ENCODE results near the gene LARGE1.

Gene LARGE1

DNA sequence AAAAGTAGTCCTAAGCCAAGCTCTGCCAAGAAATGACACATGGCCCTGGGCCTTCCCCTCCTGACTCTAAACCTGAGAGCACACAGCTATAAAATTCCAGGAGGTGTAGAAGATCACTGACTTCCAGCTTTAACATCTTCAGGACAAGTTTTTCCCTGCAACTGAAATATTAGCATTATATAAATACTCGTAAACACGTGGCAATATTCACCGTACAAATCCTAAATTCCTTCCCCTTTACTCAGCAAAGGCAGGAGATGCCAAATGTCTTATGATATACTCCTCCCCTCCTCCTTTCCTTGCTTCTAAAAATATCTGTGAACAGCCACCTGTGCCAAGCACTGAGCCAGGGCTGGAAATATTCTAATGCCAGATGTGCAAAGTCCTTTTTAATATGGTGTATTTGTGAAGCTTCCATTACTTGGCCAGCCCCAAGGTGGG, 194.0 kb downstream of the LARGE1 start:
- DNase-seq (ENCODE audit: low read depth in 2 of 2): no peak

DNA sequence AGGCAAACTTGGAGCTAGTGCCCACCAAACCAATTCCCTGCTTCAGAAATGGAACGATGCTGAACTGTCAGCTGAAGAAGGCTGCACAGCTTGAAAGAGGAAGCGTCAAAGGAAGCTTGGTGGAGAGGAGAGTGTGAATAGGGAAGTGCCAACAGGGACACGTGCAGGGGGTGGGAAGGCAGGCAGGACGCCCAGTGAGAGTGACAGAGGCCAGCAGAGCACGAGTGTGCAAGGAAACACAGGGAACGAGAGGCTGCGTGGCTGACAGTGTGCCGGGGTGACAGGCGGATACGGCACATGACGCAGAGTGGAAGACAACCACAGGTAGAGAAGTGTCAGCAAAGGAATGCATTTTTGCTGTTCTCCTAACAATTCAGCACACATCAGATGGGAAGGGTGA, 196.4 kb downstream of the LARGE1 start:
- no peak for DNase-seq (ENCODE audit: low read depth in 2 of 2)

DNA sequence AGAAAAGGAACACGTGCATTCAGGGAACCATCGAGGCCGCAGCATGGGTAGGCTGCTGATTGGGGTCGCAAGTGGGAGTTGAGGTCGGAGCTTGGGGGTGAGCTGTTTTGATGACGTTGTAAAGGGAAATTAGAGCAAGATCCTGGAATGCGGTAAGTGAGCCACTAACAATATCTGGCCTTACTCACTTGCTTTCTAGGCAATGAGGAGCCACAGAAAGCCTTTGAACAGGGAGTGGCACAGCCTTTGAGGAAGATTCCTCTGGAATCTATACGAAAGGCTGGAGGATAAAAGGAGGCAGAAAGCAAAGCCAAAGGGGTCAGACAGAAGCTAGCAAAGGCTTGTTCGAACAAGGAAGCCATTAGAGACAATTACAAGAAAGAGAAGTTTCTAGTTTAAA, 197.5 kb downstream of the LARGE1 start:
- DNase-seq (ENCODE audit: low read depth in 2 of 2): no peak

DNA sequence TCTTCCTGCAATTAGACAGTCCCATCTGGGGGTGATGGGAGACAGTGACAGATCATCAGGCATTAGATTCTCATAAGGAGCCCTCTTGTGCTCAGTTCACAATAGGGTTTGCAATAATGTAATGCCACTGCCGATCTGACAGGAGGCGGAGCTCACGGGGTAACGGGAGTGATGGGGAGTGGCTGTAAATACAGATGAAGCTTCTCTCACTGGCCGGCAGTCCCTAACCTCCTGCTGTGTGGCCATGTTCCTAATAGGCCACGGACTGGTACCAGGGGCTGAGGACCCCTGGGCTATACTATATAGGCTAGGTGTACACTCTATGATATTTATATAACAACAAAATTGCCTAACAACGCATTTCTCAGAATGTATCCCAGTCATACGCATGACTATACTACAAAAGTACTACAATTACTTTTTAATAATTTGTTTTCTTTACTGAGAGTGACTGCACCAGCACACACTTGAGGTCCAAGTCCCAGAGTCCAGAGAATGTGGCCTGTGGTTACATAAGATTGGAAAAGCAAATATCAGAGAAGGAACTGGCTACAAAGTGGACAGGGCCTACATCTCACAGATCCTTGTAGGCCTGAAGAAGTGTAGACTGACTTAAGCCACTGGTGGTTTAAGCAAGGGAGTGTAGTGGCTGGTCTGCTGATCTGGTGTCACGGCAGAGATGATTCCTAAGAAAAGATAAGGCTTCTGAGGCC, 200.0 kb downstream of the LARGE1 start:
- DNase-seq (ENCODE audit: low read depth in 2 of 2): no peak

DNA sequence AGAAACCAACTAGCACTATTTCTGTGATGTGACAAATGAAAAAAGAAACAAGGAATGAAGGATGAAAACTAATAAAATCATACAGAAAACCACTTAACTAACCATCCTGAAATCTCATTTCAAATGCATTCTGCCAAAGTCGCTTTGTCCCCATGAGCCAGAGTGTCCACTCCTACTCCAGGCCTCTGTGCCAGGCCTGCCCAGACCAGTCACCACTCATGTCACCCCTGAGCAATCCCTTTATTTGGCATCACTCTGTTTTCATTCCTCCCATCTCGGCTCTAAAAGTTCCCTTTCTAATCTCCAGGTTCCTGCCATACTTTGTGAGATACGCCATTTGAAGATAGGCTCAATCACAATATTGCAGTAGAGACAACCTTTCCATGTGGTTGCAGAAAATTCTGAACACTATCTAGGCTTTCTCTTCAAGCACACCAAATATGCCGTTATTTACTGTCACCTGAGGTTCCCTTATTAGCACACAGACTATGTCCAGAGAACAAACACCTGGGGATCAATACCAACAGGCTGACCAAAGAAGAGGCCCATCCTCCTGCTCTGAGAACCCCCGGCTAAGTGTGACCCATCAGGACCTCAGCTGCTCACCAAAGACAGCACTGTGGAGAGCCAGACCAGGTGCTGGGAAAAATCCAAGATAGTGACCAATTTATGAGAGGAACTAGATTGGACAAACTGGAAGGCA, 202.4 kb downstream of the LARGE1 start:
- DNase-seq (ENCODE audit: low read depth in 2 of 2): no peak

DNA sequence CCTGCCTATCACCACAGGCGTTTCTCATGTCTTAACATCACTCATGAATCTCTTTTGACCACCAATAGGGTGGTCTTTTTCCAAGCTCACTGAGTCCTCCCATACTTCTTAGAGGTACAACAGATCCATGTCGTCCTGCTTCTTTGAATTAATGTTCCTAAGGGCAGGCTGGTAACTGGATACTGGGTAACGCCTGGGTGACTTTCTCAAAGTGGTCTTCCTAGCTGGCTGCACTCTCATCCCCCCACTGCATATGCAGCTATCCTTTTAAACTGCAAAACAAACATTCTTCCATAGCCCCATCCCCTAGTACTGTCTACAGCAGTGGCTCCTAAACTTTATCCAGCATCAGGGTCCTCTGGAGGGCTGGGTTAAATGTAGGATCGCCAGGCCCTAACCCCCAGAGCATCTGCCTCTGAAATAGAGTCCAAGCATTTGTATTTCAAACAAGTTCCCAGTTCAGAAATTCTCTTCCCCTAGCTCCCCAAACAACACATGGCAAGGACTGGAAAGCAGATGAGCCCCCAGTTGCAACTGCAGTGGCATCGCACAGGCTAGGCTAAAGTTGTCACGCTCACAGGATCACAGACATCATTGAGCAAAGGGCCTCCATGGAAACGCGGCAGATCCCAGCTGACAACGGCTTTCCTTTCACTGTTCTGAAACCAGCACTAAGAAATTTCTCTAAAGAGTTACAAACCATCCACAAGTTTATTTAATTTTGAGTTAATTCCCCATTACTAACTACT, 204.9 kb downstream of the LARGE1 start:
- DNase-seq (ENCODE audit: low read depth in 2 of 2): no peak

DNA sequence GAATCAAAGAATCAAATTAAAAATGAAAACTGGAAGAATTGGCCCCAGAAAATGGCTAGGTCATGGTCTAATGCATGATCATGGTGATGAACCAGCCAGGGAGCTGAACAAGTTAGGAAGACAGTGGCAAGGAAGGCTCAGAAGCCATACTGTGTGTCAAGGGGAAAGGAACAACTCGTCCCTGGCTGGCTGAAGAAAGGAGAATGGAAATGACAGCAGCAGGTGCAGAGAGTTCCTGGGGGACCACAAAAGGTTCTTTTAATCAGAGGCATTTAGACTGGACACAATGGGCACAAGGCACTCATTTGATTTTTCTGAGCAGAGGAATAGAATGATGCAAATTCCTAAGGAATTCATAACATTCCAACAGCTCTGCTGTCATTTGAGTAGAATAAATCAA, 209.9 kb downstream of the LARGE1 start:
- no peak for DNase-seq (ENCODE audit: low read depth in 2 of 2)

DNA sequence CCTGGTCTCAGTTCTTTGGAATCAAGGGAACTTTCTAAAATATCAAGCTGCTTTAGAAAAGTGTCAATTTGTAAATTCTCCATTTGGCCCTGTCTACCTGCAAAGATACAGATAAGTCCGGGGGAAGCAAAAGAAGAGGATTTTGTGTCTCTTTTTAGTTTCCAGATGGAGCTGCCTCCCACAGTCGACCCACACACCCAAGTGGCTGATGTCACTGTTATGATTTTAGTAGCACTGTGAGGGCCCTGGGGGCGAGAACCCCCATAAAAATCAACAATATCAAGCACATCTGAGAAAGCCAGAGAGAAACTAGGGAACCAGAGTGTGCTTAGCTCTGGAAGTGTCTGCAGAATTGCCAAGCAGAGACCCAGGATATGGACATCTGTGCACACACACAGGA, 212.7 kb downstream of the LARGE1 start:
- no peak for DNase-seq (ENCODE audit: low read depth in 2 of 2)

DNA sequence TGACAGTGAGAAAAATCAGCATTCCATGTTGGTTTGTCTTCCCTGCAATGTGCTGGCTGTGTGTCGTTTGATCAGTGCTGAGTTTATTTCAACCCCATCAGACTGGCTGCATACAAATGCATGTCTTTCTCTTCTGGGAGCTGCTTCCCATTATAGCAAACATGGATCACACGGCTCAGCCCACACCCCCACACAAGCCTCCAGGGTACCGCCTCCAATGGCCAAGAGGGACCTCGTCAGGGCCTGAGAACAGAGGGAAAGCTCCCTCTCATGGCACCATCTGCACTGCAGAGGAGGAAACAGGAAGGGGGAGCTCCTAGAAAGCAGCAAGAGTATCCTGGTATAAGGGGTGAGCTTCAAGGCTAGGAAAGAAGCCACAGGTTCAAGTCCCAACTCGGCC, 214.2 kb downstream of the LARGE1 start:
- DNase-seq (ENCODE audit: low read depth in 2 of 2): no peak

DNA sequence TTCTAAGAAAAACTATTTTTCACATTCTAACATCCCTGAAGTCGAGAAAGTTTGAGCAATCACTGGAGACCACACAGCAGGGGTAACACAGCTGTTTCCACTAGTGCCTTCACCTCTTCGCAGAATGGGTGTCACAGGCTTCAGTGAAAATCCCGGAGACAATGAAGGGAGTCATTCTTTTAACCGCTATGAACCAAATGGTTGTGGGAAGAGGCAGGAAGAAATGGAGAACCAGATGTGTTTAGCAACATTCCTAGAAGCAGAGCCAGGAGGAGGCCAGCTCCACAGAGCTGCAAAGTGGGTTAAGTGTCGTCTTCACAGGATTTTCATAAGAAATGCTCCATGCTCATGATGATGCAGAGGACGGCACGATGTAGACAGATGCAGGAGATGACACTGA, 221.1 kb downstream of the LARGE1 start:
- DNase-seq (ENCODE audit: low read depth in 2 of 2): no peak

DNA sequence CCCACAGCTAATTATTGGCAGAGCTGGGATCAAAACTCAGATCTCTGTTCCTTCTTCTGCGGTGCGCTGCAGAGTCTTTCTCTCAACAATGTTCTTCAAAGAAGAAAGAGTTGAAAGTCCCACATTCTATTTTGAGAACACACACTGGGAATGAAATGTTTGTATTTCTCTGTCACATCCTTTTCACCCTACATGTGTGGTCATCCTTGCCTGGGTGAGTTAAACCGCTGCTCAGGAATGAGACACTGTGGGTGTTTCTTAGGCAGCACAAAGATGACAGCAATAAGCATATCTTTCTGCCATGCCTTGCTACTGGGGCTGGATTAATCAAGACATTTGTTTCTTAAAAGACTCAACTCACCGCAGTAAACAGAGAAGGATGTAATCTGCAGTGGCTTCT, 222.6 kb downstream of the LARGE1 start:
- DNase-seq (ENCODE audit: low read depth in 2 of 2): no peak

DNA sequence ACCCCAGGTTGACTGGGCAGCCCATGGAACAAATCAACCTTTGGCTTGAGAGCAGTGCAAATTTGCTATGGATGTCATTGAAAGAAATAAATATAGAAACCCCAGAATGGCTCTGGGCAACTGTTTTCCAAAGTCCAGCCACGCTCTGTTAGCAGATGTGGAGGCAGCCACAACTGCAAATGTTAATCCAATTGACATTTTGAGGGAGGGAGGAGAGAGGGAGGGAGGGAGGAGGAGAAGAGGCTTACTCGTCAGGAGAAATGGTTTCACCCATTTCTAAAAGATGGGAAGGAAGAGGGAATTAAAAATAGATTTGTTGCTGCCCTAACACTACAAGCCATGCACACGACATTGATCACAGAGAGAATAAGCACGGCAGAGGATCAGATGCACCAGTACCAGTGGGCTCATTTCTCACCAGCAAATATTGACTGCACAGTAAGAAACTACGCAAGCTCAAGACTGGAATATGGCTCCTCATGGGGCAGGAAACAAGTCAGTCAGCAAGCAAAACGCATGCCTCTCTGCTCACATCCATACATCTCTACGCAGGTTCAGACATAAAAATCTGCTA, 229.1 kb downstream of the LARGE1 start:
- DNase-seq (ENCODE audit: low read depth in 2 of 2): no peak

DNA sequence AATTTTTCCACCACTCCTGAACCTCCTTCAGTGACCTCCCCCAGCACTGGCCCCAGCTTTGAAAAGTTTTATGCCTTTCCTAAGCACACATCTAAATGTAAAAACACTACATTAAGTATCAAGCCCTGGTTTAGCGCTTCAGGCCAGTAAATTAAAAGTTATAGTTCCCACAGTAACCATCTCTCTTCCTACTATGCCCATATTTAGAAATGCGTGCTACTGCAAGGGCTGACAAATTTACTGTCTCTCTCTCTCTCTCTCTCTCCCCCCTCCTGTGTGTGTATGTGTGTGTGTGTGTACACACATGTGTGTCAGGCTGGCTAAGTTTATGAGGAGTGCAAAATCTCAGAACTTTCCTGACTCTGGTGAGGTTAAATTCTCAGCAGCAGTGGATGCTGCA, 231.4 kb downstream of the LARGE1 start:
- no peak for DNase-seq (ENCODE audit: low read depth in 2 of 2)

DNA sequence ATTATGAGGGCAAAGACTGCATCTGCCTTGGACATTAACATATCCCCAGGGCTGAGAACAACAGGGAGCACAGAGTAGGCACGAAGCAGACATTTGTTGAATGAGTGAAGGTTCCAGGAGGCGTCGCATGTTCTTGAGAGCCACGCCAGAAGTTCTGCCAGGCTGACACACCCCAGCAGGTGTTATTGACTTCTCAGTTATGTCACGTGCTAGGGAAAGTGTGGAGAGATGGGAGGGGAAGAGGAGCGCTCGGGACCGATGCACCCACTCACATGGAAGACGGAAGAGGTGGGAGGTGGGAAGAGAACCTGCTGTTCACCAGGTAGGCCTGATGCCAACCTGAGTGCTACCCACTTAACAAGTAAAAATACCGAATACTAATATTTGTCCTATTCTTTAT, 232.8 kb downstream of the LARGE1 start:
- DNase-seq (ENCODE audit: low read depth in 2 of 2): no peak

DNA sequence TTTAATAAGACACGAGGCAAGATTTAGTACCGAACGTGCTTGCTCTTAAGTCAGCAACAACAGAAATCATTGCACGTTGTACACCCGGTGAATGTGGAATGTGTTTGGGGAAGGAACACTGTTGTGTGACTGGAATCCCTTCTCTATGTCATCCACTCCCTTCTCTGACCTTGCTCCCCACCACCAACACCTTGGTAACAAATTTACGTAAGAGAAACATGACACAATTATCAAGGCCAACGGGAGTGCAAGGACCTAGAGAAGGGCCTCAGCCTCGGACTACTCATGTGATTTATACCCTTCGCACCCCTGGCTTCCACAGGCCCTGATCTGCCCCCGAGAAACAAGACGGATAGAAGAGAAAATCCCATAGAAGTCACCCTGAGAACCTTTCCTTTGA, 236.2 kb downstream of the LARGE1 start:
- no peak for DNase-seq (ENCODE audit: low read depth in 2 of 2)

DNA sequence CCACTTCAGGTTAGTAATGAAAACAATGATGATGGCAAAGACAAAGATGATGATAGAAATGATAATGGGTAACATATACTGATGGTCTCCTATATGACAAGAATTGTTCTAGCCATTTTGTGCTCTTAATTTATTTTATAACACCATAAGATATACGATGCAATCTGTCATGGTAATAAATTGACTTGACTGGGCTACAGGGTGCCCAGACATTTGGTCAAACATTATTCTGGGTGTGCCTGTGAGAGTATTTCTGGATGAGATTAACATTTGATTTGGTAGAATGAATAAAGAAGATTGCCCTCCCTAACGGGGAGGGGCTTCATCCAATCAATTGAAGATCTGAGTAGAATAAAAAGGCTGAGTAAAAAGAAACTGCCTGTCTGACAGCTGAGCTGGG, 237.3 kb downstream of the LARGE1 start:
- no peak for DNase-seq (ENCODE audit: low read depth in 2 of 2)

DNA sequence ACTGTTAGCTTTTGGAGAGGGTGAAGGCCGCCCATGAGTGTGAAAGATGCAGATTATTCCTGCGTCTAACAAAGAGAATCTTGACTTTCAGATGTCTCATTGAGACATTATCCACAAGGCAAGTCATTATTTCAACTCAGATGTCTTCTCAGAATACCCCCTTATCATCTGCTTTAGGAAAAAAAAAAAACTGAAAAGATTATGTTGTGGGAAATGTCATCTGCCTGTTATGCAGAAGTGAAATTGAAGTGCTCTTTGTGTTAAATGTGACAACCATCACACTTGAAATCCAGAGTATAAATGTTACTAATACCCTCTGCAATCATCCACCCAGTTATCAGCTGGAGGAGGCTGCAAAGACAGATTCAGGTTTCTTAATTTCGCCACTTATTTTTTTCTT, 239.6 kb downstream of the LARGE1 start:
- DNase-seq (ENCODE audit: low read depth in 2 of 2): no peak

DNA sequence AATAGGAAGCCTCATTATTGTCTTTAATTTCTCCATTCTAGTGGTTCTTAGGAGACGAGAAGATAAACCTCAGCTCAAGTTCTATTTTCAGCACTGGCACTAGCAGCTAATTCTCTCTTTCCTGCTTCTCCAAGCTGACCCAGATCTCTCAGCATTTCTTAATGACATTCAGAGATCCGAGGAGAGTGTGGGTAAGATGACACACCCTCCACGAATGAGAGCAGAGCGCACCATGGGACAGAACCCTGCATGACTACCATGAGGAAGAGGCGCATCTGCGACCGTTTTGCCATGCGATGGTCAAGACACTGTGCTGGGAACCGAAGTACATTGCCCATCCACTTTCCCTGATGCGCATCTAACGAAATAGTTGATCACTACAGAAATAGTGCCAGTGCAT, 241.8 kb downstream of the LARGE1 start:
- DNase-seq (ENCODE audit: low read depth in 2 of 2): no peak

DNA sequence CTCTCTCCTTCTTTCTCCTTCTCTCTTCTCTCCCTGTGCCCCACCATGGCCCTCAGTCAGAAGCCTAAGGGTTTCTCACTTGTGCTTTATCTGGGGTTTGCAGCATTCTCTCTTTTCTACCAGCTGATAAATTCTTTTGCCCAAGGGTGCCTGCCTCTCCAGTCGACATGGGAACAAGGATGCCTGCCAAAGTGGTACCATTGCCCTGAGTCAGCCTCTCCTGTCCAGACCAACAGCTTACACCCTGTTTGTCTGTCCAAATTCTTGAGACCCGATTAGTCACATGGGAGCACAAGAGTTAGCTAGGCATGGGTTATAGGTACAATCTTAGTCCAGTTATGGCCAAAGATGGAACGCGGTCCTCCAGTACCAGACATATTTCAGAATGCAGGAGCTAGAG, 242.7 kb downstream of the LARGE1 start:
- DNase-seq (ENCODE audit: low read depth in 2 of 2): no peak

DNA sequence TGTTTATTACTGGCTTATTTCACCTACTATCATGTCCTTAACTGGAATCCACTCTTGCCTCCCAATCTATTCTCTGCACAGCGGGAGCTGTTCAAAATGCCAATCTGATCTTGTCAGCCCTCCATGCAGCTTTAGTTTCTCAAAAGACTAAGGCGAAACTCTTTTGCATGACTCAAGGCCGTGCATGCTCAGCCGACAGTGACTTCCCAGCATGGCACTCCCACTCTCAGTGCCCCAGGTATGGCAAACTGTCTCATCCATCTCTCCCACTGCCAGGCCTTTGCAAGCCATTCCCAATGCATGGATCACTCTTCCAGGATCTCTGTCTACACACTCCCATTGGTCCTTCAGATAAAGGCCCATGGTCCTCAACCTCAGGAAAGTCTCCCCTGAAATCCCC, 245.9 kb downstream of the LARGE1 start:
- no peak for DNase-seq (ENCODE audit: low read depth in 2 of 2)

DNA sequence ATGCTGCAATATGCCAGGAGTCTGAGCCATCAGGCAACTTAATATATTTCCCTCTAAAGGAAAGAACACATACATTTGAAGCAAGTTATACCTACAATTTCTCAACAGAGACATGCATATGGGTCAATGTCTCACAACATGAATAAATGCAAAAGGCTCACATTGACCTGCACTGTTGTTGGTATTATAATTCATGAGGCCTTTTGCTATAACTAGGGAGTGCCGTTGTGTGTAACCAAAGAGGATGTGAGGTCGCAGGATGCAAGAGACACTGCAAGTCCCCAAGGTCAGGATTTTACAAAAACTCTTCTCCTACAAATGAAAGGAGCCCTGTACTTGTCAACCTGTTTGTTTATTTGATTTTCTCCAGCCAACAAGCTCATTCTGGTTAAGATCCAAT, 250.5 kb downstream of the LARGE1 start:
- no peak for DNase-seq (ENCODE audit: low read depth in 2 of 2)

DNA sequence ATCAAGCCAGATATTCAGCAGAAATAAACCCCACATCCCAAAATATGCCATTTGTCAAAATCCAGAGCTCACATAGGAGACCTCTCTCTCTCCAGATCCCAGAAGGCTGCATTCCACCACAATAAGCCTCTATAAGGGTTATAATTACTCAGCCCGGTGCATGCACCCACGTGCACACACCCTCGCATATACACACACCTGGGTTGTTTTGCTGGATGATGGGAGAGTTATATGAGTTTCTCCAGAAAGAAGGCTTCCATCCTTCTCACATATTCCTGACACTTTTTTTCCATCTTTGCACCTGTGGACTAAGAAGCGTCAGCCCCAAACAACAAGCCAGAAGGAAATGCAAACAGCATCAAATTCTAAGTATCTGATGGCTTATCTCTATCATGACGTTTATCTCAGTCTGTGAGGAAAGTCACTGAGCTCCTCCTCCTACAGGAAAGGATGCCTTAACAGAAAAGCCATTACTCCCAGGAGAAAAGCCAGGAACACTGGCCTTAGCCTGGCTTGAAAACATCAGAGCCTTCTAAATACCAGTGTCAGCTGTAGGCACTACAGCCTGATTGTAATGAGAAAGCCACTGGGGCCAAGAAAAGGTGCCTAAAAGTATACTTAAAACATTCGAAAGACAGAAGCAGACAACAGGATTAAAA, 253.2 kb downstream of the LARGE1 start:
- DNase-seq (ENCODE audit: low read depth in 2 of 2): no peak
